MM.1S (cell line): ENCODE measurements around the gene ST7.

Experiments used
- EZH2 ChIP-seq: fragments of 300-600 bp; sonication (generic); optimal IDR thresholded peaks from 2 replicates; pipeline ENCODE3; 2017; ENCODE audit warnings: low read depth, mild to moderate bottlenecking, antibody characterized with exemption, low read length, mixed read lengths
- TF ChIP-seq, protein P1 (sequence below): fragments of 300-600 bp; sonication (generic); IDR thresholded peaks from 2 replicates; pipeline ENCODE4 v1.5.1; 2016; ENCODE audit warnings: antibody characterized with exemption, low read length, mixed read lengths

DNA sequence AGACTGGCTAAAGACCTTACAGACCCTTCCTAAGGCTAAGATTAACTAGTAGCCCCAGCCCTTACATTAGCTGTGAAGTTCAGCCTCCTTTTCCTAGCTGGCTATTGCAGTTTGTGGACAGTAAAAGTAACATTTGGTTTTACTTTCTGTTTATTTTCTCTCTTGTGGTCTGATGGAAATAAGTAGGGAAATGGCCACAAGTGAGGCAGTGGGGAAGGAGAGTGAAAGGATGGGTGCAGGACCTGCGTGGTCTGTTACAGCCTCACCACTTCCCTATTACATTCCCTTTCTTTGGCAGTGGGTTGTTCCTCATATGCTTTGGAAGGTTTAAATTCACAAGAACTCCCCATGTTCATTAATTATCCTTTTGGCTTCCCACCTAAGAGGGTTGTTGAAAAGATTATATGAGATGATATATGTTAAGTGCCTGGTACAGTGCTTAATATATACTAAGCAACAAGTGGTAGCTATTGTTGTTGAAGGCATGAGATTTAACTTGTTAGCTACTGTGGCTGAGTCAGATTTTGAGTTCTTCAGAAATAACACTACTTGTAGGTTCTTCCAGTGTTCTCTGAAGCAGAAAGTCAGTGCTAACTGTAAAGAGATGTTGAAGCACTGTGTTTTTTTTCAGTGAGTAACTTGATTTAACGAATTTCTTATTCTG is 181.7 kb downstream of the ST7 start:
- TF ChIP-seq, protein P1, sequence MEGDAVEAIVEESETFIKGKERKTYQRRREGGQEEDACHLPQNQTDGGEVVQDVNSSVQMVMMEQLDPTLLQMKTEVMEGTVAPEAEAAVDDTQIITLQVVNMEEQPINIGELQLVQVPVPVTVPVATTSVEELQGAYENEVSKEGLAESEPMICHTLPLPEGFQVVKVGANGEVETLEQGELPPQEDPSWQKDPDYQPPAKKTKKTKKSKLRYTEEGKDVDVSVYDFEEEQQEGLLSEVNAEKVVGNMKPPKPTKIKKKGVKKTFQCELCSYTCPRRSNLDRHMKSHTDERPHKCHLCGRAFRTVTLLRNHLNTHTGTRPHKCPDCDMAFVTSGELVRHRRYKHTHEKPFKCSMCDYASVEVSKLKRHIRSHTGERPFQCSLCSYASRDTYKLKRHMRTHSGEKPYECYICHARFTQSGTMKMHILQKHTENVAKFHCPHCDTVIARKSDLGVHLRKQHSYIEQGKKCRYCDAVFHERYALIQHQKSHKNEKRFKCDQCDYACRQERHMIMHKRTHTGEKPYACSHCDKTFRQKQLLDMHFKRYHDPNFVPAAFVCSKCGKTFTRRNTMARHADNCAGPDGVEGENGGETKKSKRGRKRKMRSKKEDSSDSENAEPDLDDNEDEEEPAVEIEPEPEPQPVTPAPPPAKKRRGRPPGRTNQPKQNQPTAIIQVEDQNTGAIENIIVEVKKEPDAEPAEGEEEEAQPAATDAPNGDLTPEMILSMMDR, result no peak
- TF ChIP-seq EZH2, result no peak
